GM12873 (cell line): ENCODE measurements around the gene TIMM21.
A peak's percentile ranks its signal among the peaks of the same experiment; 100 is the strongest.

Source experiments
- TF ChIP-seq, protein P1 (sequence below): IDR thresholded peaks from 2 replicates; pipeline ENCODE4 v1.5.1; 2012; ENCODE audit warnings: low read depth, mild to moderate bottlenecking, moderate library complexity, low read length, control low read depth; ENCODE audit not compliant: insufficient read depth; ENCODE audit errors: missing control alignments

The TIMM21 gene

DNA sequence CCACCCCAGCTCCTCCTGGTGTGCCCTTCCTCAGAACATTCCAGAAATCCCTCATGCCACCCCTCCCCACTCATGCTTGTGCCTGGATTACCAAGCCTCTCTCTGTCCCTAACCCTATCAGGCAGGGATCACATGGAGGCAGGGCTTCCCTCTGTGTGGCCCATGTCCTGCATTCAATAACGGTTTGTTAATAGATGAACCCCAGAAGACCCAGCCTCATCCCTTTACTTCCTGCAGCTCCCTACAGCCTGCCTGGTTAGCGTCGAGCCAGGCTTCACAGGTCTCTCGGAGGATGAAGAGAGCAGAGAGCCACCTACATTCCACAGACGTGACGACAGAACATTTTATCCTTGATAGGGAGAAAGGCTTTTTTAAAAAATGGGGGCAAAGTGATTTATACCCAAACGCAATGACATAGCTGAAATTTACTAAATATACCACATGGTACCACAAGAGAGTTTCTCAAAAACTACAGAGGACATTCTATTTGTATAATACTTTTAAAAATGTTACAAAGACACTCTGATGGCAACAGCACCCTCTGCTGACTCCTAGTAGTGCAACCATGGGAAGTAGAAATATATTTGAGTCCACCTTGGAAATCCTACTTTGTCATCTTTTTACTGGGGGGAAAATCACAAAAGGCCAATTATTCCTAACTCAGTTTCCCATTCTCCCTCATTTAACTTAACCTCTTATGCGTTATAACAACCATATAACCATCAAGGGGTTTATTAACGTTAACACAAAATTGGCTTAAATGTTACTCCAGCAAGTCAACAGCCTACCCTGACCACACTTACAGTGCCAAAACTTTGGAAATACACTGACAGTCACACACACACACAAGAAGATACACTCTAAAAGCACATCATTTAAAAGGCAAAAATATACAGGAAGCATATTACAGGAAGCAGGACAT lies 31.4 kb upstream of the TIMM21 start:
- TF ChIP-seq, protein P1, sequence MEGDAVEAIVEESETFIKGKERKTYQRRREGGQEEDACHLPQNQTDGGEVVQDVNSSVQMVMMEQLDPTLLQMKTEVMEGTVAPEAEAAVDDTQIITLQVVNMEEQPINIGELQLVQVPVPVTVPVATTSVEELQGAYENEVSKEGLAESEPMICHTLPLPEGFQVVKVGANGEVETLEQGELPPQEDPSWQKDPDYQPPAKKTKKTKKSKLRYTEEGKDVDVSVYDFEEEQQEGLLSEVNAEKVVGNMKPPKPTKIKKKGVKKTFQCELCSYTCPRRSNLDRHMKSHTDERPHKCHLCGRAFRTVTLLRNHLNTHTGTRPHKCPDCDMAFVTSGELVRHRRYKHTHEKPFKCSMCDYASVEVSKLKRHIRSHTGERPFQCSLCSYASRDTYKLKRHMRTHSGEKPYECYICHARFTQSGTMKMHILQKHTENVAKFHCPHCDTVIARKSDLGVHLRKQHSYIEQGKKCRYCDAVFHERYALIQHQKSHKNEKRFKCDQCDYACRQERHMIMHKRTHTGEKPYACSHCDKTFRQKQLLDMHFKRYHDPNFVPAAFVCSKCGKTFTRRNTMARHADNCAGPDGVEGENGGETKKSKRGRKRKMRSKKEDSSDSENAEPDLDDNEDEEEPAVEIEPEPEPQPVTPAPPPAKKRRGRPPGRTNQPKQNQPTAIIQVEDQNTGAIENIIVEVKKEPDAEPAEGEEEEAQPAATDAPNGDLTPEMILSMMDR = peak; percentile 52

DNA sequence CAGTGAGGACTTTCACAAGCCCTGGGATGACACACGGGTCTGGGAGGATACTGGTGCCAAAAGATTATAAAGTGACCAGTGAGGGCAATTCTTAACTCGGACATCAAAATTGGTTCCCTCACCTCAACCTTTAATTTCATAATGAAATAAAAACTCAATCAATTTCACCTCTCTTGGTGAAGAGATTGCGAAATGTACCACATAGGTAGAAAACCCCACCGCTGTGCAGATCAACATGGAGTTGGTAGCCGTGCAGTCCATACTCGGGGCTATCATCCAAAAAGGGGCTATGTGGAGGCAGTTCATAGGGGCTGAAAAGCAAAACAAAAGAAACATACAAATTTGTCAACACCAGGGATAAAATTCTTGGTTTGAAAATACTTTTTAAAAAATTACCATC lies 25.1 kb upstream of the TIMM21 start:
- TF ChIP-seq, protein P1 = no peak

DNA sequence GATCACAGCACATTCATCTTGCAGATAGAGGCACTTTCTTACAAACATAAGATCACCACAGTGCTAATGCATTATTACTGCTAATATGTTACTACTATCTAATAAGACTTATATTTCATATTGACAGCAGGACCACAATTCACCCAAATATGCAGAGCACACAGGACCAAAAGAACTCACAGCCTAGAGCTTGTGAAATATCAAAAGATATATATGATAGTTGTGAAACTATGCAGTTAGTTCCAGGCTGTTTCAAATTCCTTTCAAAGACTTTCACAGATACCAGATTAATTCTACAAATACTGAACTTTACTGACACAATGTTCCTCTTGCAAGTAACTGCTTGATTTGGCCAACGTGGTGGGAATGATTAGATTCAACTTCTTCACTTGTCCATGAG lies 23.7 kb upstream of the TIMM21 start:
- TF ChIP-seq, protein P1 = no peak

DNA sequence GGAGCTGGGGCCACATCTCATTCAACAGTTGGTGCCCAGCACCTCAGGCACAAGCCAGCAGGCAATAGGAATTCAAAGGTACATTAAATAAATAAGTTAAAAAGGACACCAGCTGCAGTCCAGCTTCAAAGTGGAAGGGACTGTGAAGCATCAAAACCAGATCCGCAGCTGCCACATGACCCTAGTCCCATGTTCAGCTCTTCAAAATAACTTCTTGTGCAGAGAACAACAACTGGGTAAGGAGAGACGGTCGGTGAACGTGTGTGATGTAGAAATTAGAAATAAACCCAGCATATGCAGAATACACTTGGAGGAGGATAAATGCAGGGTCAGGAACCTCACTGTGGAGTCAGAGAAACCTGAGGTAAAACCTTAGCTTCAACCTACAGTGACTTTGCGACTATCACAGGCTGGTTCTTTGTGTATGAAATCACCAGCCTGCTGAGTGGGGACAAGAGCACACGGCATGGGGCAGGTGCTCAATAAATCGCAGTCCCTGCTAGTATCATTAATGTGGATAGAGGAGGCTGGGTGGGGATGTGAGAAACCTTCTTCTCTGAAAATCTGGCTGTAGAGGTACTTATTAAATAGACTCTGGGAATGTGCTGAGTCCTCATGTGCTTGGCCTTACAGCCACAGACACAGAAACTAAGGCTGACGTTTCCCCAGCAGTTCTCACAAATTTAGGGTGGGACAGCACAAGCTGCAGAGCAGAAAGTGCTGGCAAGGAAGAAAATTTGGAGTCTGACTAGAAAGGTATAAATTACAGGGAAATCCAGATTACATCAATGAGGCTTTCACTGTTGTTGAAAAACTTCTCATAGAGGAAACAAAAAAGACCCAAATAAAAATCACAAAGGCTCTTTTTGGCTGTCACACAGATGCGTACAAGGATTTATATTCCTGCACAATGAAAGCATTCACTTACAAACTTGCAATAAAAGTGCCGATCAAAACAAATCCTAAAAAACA lies 21.4 kb upstream of the TIMM21 start:
- TF ChIP-seq, protein P1 = no peak

DNA sequence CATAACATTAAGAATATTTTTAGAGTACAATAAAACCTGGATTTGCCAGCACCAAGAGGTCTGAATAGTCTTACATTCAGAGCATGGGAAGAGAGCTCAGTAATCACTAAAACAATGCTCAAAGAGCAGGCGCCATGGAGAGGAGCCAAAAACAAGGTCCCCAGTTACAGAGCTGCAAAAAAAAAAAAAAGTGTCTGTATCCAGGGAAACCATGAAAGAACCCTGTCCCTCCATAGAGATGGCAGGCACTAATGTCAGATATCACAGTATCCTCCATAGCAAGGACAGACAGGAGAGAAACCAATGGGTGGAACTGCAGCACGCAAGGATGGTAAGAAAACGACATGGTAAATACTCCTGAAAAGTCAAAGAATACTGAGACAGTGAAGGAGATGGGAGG lies 20.2 kb upstream of the TIMM21 start:
- TF ChIP-seq, protein P1 = no peak

DNA sequence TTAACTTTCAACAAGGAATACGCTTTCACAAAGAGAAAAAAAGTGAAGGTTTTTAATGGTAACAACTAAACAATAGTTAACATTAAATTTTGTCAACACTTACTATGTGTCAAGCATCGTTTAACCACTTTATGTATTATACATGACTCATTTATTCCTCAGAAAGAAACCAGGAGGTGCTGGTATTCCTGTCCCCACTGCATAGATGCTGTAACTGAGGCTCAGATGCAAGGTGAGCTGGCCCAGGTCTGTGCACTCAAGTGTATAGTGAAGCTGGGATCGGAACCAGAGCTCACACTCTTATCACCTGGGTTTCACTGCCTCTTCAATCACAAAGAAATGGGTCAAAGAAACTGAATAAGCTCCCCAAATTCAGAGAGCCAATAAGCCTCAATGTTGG lies 17.2 kb upstream of the TIMM21 start:
- TF ChIP-seq, protein P1 = no peak

DNA sequence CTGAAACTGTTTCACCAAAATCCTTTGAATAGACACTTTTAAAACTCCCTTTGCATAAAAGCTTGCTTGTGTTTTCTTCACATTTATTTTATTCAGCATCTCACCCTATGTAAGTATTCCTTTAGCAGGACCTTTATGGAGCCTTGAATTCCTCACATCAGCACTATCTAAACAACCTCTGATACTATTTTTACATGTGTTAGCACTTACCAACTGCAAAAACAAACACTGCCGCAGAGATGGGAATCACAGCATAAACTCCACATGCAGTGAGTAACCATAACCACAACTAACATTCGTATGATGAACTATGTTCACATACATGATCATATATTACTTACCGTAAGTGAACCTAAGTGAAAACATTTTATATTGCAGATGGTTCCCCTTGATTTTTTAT lies 16.1 kb upstream of the TIMM21 start:
- TF ChIP-seq, protein P1 = no peak
